ENCODE data around the gene ARHGEF37.

DNA sequence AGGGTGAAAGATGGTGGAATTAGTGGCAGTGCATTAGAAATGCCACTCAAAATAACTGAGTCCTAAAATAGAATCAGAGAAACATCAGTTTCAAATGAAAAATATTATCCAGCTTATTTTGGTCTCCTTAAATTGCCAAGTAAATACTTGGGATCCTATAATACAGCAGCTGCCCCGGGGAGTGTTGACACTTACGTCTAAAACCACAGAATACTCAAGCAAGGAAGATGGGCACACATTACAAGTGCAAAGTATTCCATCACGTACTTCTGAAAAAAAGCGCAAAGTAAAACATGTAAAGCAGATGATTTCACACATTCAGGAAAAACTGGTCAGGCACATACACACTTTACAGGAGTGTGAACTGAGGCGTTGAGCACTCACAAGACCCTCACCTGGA lies 2.4 kb upstream of the ARHGEF37 start:
- TF ChIP-seq, protein P1, sequence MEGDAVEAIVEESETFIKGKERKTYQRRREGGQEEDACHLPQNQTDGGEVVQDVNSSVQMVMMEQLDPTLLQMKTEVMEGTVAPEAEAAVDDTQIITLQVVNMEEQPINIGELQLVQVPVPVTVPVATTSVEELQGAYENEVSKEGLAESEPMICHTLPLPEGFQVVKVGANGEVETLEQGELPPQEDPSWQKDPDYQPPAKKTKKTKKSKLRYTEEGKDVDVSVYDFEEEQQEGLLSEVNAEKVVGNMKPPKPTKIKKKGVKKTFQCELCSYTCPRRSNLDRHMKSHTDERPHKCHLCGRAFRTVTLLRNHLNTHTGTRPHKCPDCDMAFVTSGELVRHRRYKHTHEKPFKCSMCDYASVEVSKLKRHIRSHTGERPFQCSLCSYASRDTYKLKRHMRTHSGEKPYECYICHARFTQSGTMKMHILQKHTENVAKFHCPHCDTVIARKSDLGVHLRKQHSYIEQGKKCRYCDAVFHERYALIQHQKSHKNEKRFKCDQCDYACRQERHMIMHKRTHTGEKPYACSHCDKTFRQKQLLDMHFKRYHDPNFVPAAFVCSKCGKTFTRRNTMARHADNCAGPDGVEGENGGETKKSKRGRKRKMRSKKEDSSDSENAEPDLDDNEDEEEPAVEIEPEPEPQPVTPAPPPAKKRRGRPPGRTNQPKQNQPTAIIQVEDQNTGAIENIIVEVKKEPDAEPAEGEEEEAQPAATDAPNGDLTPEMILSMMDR (IDR thresholded peaks at IDR 0.05; ENCODE audit: low read depth, low read length) = no peak
- no peak for TF ChIP-seq EZH2phosphoT487 (IDR thresholded peaks at IDR 0.05; ENCODE audit: low read depth)
